ENCODE measurements around the gene QARS1. TPM values are rescaled to one million over a fixed set of nuclear protein-coding genes. Genes with fewer than 3 reads are reported as not detected.

Gene QARS1
- total and polyA plus RNA-seq, 2 of the 8 experiments (the other 6 are each of a cell fraction or from before 2014, with no cell fraction given): 353 to 581 TPM

DNA sequence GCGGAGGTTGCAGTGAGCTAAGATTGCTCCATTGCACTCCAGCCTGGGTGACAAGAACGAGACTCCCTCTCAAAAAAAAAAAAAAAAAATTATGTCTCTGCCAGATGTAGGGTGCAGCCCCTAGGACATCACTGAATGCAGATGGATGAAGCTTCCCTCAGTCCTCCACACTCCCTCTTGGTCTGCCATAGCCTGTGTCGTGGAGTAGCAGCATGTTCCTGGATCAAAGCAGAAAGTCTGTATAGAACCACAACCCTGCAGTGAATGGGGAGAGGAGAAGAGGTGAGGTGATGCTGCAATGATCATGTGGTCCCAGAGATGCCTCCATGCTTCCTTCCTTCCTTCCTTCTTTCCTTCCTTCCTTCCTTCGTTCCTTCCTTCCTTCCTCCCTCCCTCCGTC is 43.6 kb upstream of the QARS1 start (continued):
- no peak for TF ChIP-seq HDAC2 (IDR thresholded peaks at IDR 0.05; ENCODE audit: borderline replicate concordance in 1 of 2, low read depth in 2 of 2, low read length in 2 of 2)
- TF ChIP-seq CHD1 (IDR thresholded peaks at IDR 0.05; ENCODE audit: low read depth, low read length): no peak
- no peak for TF ChIP-seq TAF1 (IDR thresholded peaks at IDR 0.05; ENCODE audit: low read depth, low read length)
- TF ChIP-seq PHF8 (conservative IDR thresholded peaks at IDR 0.05; ENCODE audit: low read depth, low read length): no peak
- TF ChIP-seq SIRT6 (IDR thresholded peaks at IDR 0.05; ENCODE audit: low read length): no peak
- TF ChIP-seq EZH2 (IDR thresholded peaks at IDR 0.05; ENCODE audit: low read depth, low read length, severe bottlenecking): no peak

Measured in H1 (cell line).